Embryonic facial prominence (tissue), 1 donor: ENCODE results near the gene TXNRD1.
A peak's percentile ranks its signal among the peaks of the same experiment; 100 is the strongest.
"Not testable (repeated sequence)": the region's sequence is repeated elsewhere in the genome, so short reads cannot be mapped to it uniquely, and the experiment has no call there.

Experiments
- DNase-seq: peaks from one replicate; pipeline ENCODE4 v3.0.0-alpha.2; 2016; ENCODE audit errors: extremely low spot score

Gene TXNRD1

GRCh38 chr12:104372061-104372720 lies 156.6 kb downstream of the TXNRD1 start:
- no peak for DNase-seq

GRCh38 chr12:104372721-104373335 lies 157.2 kb downstream of the TXNRD1 start:
- no peak for DNase-seq

GRCh38 chr12:104374071-104374470 lies 158.5 kb downstream of the TXNRD1 start:
- no peak for DNase-seq

GRCh38 chr12:104374806-104375205 lies 159.2 kb downstream of the TXNRD1 start:
- no peak for DNase-seq

GRCh38 chr12:104375775-104376174 lies 160.2 kb downstream of the TXNRD1 start:
- no peak for DNase-seq

GRCh38 chr12:104376650-104377513 lies 161.3 kb downstream of the TXNRD1 start:
- no peak for DNase-seq

GRCh38 chr12:104377514-104377812 lies 161.9 kb downstream of the TXNRD1 start:
- DNase-seq = no peak

GRCh38 chr12:104378427-104378826 lies 162.8 kb downstream of the TXNRD1 start:
- no peak for DNase-seq

- no peak for DNase-seq
These were observed 165.8 kb downstream of the TXNRD1 start for GRCh38 chr12:104381341-104381730.

GRCh38 chr12:104381731-104382480 lies 166.3 kb downstream of the TXNRD1 start:
- DNase-seq = peak; percentile 36

GRCh38 chr12:104384141-104384880 lies 168.7 kb downstream of the TXNRD1 start:
- DNase-seq = no peak

GRCh38 chr12:104385510-104385909 lies 169.9 kb downstream of the TXNRD1 start:
- DNase-seq = no peak

GRCh38 chr12:104386461-104386860 lies 170.9 kb downstream of the TXNRD1 start:
- no peak for DNase-seq

- no peak for DNase-seq
These were observed 171.6 kb downstream of the TXNRD1 start for GRCh38 chr12:104387190-104387589.

- not testable (repeated sequence) for DNase-seq
These were observed 178.5 kb downstream of the TXNRD1 start for GRCh38 chr12:104394086-104394485.
